GM18508 (cell line): ENCODE data around the gene RP9.
"Not testable (repeated sequence)": the region's sequence is repeated elsewhere in the genome, so short reads cannot be mapped to it uniquely, and the experiment has no call there.

Experiments used
- ATAC-seq: cut with Tn5 transposase; IDR thresholded peaks from one replicate; pipeline ENCODE4 v1.9.1; 2021; ENCODE audit warnings: moderate number of reproducible peaks; ENCODE audit not compliant: insufficient read depth, unreplicated experiment

Gene RP9

GRCh38 chr7:33107136-33108066 lies 1.8 kb downstream of the RP9 start:
- no peak for ATAC-seq

- no peak for ATAC-seq
These were observed 7.3 kb downstream of the RP9 start for GRCh38 chr7:33101906-33102305.

DNA sequence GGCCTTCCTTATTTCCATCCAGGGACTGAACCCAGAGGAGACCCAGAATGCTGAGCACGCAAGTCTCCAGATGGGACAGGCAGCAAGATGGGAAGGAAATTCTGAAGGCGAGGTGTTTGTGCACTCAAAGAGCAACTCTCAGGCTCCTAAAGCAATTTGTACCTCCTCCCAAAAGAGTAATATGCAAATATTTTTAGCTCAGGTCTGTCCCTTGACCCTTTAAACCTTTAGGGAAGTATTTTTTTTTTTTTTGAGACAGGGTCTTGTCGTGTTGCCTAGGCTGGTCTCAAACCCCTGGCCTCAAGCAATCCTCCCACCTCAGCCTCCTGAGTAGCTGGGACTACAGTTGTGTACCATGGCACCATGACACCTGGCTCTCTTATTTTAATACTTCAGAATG lies 8.4 kb downstream of the RP9 start:
- no peak for ATAC-seq

GRCh38 chr7:33099154-33099940 lies 9.9 kb downstream of the RP9 start:
- ATAC-seq: no peak

- ATAC-seq: not testable (repeated sequence)
These were observed 14.4 kb downstream of the RP9 start for GRCh38 chr7:33094745-33095275.

- ATAC-seq: no peak
These were observed 15.9 kb downstream of the RP9 start for GRCh38 chr7:33093266-33093665.

GRCh38 chr7:33091641-33092191 lies 17.5 kb downstream of the RP9 start:
- no peak for ATAC-seq

DNA sequence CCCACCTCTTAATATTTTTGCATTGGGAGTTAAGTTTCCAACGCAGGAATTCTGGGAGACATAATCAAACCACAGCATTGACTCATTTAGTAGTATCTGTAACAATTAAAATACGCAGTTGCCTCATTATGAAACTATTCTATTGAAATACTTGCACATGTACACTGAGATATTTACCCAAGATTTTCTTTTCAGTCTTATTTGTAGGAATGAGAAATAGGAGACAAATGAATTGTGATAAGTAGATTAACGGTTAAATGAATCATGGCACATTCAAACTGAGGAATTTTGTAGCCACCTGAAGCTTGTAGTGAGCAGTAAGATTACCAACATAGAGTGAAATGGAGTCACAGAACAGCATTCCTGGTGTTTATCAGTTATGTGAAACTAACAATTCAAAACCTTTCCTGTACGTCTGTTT lies 18.1 kb downstream of the RP9 start:
- no peak for ATAC-seq

GRCh38 chr7:33089142-33089541 lies 20.1 kb downstream of the RP9 start:
- ATAC-seq: no peak

GRCh38 chr7:33087858-33088257 lies 21.3 kb downstream of the RP9 start:
- no peak for ATAC-seq

DNA sequence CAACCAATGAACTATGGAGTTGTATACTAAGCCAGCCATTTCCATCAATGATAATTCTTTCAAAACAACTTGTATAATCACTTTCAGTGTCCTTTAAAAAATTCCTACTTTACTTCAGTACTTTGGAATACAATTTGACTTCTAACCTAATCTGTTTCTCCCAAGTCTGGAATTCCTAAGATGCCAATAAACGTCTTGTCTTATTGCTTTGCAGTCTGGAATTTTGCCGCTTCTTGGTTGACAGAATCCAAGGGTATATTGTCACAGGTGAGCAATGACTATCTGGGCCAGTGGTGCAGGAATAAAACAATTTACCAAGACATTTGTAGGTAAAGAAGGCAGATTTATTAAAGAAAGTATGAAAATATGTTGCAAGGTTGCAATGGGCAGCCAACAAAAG lies 21.8 kb downstream of the RP9 start:
- no peak for ATAC-seq

DNA sequence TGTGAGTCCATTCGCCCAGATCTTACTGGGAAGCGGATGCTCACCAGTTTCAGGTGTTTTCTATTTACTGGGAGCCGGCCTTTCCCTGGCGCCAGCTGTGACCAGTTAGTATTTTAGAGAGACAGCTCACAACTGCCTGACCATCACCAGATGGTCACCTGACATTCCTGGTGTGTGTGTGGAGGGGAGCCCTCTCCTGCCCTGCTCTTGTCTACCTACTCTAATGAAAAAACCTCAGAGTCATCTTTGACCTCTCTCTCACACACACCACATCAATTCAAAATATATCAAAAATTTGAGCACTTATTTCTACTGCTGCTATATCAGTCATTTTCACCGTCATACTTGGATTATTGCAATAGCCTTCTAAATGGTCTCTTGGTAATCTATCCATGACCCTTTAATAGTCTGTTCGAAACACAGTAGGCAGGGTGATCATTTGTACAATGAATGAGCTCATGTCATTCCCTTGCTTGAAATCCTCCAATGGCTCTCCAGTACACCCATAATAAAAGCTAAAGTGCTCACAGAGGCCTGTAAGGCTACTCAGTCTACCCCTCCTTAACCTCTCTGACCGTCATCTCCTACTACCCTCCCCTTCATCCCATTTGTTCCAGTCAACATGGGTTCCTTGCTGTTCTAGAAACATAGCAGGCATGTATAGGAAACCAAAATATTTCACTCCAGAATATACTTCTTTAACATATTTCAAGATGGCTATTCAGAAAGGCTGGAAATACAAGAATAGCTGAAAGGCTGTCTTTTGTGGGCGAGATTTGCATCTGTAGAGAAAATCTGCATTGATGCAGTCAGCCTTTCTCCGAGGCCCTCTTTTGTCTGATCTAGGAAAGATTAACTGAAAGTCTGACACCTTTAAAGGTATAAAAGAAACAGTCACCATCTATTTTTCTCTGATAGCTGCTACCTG lies 29.2 kb downstream of the RP9 start:
- no peak for ATAC-seq

GRCh38 chr7:33079096-33079495 lies 30.1 kb downstream of the RP9 start:
- no peak for ATAC-seq

DNA sequence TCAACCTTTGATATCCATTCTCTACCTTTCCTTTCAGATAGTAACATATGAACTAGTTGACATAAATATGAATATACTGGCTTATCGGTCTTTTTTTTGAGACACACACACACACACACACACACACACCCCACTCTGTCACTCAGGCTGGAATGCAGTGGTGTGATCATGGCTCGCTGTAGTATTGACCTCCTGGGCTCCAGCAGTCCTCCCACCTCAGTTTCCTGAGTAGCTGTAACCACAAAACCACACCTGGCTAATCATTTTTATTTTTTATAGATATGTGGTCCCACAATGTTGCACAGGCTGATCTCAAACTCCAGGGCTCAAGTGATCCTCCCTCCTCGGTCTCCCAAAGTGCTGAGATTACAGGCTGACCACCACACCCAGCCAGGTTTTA lies 32.5 kb downstream of the RP9 start:
- ATAC-seq: peak; percentile 85

- ATAC-seq: no peak
These were observed 33.2 kb downstream of the RP9 start for GRCh38 chr7:33075818-33076518.

GRCh38 chr7:33073243-33073642 lies 36.0 kb downstream of the RP9 start:
- no peak for ATAC-seq

- ATAC-seq: no peak
These were observed 36.7 kb downstream of the RP9 start for GRCh38 chr7:33072471-33072870.

DNA sequence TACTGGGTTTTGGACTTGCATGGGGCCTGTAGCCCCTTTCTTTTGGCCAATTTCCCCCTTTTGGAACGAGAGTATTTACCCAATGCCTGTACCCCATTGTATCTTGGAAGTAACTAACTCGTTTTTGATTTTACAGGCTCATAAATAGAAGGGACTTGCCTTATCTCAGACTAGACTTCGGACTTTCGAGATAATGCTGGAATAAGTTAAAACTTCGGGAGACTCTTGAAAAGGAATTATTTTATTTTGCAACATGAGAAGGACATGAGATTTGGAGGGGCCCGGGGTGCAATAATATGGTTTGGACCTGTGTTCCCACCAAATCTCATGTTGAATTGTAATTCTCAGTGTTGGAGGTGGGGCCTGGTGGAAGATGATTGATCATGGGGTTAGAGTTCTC lies 38.4 kb downstream of the RP9 start:
- ATAC-seq: no peak

GRCh38 chr7:33070277-33070676 lies 38.9 kb downstream of the RP9 start:
- ATAC-seq: no peak
